ENCODE data around the gene PPP5C.

The PPP5C gene

DNA sequence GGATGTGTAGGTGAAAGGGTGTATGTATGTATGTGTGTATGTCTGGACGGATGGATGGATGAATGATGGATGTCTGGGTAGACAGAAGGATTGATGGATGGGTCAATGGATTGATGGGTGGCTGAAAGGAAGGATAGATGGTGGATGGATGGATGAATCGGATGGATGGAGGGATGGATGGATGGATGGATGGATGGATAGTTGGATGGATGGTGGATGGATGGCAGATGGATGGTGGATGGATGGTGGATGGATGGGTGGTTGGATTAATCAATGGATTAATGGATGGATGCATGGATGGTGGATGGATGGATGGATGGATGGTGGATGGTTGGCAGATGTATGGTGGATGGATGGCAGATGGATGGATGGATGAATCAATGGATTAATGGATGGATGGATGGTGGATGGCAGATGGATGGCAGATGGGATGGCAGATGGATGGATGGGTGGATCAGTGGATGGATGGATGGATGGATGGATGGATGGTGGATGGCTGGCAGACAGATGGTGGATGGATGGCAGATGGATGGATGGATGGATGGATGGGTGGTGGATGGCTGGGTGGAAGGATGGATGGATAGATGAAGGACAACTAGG lies 16.5 kb upstream of the PPP5C start:
- DNase-seq (ENCODE audit: low read depth) = no peak

- no peak for DNase-seq (ENCODE audit: low read depth)
Measured at GRCh38 chr19:46337487-46337886, 9.4 kb upstream of the PPP5C start.

DNA sequence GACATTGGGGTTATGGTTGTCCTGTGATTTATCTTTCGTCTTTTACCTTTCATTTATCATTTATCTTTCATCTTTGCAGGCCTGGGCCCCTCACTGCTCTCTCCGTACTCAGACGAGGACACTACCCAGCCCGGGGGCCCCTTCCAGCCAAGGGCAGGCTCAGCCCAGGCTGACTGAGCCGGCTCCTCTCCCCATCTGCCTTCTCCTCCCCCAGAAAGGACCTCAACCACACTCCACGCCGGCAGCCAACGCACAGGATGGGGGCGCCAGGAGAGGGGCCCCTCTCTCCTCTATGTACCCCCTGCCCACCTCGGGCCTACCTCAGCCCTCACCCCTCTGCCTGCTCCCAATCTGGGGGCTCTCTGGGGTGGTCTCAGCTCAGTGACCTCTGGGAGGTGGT lies 7.4 kb upstream of the PPP5C start:
- no peak for DNase-seq (ENCODE audit: low read depth)

- no peak for DNase-seq (ENCODE audit: low read depth)
Measured at GRCh38 chr19:46340051-46340659, 6.7 kb upstream of the PPP5C start.

GRCh38 chr19:46341937-46342336 lies 5.0 kb upstream of the PPP5C start:
- no peak for DNase-seq (ENCODE audit: low read depth)

GRCh38 chr19:46344363-46344762 lies 2.5 kb upstream of the PPP5C start:
- no peak for DNase-seq (ENCODE audit: low read depth)

DNA sequence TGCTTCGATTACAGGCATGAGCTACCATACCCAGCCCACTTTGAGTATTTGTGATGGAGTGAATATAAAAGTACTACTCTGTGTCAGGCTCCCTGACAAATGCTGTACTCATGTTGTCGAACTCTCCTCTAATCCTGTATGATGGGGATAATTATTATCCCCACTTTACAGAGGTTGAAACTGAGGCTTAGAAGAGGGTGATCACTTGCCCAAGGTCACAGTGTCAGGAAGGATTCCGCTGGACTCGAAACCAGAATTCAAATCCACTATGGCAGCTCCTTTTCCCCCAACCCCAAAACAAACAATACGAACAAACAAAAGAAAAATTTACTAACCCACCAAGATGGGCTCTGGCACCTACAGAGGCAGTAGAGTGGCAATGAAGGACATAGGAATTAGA lies 1.7 kb upstream of the PPP5C start:
- no peak for DNase-seq (ENCODE audit: low read depth)

GRCh38 chr19:46347572-46347883 lies 641 bp downstream of the PPP5C start:
- no peak for DNase-seq (ENCODE audit: low read depth)

DNA sequence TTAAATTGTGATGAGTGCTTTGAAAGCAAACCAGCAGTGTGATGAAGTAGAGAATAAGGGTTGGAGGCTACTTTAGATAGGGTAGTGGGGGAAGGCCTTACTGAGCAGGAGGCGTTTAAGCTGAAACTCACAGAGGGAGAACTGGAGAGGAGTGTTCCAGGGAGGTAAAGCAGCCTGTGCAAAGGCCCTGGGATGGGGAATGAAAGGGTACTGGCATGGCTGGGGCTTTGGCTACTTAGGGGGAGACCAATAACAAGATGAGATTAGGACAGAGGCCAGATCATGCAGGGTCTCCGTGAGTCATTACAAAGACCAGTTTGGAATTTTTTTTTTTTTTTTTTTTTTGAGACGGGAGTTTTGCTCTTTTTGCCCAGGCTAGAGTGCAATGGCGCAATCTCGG lies 1.1 kb downstream of the PPP5C start:
- DNase-seq (ENCODE audit: low read depth) = no peak

GRCh38 chr19:46349311-46349993 lies 2.6 kb downstream of the PPP5C start:
- no peak for DNase-seq (ENCODE audit: low read depth)

- DNase-seq (ENCODE audit: low read depth) = no peak
Measured at GRCh38 chr19:46350029-46350757, 3.3 kb downstream of the PPP5C start.

GRCh38 chr19:46350758-46351159 lies 3.9 kb downstream of the PPP5C start:
- no peak for DNase-seq (ENCODE audit: low read depth)

- DNase-seq (ENCODE audit: low read depth) = peak; percentile 42
Measured at GRCh38 chr19:46351241-46352041, 4.6 kb downstream of the PPP5C start.

DNA sequence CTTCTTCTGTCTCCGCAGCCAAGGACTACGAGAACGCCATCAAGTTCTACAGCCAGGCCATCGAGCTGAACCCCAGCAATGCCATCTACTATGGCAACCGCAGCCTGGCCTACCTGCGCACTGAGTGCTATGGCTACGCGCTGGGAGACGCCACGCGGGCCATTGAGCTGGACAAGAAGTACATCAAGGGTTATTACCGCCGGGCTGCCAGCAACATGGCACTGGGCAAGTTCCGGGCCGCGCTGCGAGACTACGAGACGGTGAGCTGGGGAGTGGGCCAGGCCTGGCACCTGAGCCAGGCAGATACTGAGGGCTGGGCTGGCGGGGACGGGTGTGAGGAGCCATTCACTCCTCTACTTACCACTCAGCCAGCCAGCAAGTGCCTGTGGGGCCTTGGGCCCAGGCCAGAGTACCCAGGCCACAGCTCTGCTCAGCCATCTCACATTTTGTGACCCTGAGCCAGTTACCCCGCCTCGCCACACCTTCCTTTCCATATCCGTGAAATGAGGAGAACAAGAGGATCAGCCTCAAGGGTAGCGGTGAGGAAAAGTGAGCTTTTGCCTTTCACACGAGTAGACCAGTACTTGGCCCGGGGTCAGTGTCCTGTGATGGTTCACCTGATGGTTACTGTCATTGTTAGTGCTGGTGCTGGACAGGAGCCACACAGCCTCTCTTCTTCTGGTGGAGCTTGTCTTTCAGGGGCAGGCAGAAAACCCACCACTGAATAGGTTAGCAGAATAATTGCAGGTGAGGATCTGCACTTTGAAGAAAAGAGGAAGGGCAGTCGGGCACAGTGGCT lies 7.0 kb downstream of the PPP5C start:
- DNase-seq (ENCODE audit: low read depth) = no peak

DNA sequence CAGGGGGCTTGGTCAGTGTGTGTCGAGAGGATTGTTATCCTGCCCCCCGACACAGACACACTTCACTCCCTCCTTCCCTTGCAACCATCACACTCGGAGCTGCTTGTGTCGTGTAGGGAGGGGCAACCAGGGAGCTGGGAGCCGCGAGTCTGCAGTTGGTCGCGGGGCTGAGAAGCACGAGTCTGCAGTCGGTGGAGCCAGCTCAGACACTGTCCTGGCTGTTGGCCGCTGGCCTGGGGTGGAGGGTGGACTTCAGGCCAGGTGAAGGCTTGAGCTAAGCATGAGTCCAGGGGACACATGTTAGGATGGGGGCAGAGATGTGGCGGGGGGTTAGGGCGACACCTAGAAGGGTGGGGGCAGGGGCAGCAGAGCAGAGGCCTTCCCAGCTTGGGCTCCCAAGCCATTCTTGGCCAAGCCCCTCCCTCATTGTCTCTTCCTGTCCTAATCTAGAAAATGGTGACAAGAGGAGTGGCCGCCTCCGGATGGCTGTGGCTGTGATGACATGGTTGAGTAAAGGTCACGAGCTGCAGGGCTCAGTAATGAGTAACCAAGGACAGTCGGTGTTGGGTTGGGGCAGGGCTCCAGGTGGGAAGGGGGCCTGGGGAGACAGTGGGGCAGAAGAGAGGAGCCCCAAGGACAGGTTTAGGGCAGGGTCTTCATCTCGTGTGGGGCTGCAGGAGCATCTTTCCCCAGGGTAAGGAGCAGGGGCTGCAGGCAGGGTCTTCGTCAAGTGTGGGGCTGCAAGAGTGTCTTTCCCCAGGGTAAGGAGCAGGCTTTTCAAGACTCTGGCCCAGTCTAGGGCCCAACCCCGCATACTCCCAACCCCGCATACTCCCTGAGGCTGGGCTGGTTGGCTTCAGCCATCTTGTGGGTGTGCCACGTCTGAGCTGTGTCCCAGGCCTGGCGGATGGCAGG lies 8.6 kb downstream of the PPP5C start:
- DNase-seq (ENCODE audit: low read depth) = no peak

- no peak for DNase-seq (ENCODE audit: low read depth)
Measured at GRCh38 chr19:46356149-46357055, 9.5 kb downstream of the PPP5C start.

GRCh38 chr19:46357846-46358583 lies 11.1 kb downstream of the PPP5C start:
- no peak for DNase-seq (ENCODE audit: low read depth)

- no peak for DNase-seq (ENCODE audit: low read depth)
Measured at GRCh38 chr19:46361915-46362314, 15.0 kb downstream of the PPP5C start.

GRCh38 chr19:46364359-46364758 lies 17.5 kb downstream of the PPP5C start:
- DNase-seq (ENCODE audit: low read depth) = no peak
